ENCODE data around the gene KIF3A.

KIF3A gene

DNA sequence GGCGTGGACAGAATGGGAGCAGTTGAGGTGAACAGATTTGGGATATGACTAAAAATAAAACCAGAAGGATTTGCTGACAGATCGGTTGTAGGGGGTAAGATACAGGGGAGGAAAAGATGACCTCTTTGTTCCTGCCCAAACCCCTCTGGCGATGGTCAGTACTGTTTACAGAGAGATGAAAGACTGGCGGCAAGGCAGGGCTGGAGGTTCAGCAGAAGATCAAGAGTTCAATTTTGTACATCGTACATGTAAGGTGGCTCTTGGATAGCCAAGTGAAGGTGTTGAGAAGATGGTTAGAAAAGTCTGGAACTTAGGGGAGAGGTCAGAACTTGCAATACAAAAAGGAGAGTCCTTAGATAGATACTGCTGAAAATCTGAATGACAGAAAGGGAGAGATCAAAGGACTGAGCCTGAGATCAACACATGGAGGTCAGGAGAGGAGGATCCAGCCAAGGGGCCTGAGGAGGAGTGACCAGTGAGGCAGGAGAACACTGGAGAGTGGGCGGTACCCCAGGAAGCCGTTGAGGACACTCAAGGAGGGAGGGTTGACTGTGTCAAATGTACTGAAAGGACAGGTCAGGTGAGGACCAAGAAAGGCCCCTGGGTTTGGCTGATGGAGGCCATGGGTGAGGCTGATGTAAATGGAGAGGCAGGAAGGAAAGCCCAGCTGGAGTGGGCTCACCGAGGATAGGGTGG is 56.4 kb downstream of the KIF3A start:
- in situ Hi-C loops (cut with HindIII; ENCODE audit: low sequenced_read_pairs): no loop called here

DNA sequence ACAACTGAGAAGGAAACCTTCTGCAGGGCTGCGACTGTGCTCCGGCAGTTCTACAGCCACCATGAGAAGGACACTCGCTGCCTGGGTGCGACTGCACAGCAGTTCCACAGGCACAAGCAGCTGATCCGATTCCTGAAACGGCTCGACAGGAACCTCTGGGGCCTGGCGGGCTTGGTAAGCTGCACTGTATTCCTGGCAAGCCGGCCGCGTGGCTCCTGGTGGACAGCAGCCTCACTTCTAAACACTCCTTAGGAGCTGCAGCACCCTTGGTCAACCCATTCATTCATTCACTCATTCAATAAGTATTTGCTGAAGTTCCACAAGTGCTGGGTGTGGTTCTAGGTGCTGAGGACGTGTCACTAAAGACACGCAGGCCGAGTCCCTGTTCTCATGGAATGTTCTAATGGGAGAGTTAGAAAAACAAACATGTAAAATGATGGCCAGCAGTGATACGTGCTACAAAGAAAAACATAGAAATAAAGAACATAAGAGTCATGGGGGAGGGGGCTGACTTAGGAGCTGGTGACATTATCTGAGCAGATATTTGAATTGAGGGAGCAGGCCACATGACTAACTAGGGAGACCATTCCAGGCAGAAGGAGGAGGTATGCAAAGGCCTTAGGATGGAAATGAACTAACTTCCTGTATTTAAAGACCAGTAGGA is 57.5 kb downstream of the KIF3A start:
- in situ Hi-C loops (cut with HindIII; ENCODE audit: low sequenced_read_pairs): loop anchor here (10.0 kb wide), 1 partner anchor 285 kb away; no protein-coding TSS in a partner anchor

DNA sequence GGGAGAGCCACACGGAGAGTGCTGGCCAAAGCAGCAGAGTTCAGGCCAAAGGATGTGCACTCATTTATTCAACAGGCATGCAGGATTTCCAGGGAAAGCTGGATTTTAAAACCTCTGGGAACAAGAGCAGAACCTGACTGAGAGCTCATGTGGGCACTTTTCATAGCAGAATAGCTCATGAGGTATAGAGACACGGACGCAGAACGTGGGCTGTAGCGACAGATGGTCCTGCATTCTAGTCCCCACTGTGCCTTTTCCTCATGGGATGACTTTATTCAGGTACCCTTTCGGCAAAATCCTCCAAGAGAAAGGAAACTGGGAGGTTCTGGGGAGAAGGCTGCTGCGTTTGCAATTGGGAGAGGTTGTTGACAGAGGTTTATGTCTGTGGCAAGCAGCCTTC is 58.2 kb downstream of the KIF3A start:
- in situ Hi-C loops (cut with HindIII; ENCODE audit: low sequenced_read_pairs): loop anchor here (10.0 kb wide), 1 partner anchor 284 kb away; no protein-coding TSS in a partner anchor

DNA sequence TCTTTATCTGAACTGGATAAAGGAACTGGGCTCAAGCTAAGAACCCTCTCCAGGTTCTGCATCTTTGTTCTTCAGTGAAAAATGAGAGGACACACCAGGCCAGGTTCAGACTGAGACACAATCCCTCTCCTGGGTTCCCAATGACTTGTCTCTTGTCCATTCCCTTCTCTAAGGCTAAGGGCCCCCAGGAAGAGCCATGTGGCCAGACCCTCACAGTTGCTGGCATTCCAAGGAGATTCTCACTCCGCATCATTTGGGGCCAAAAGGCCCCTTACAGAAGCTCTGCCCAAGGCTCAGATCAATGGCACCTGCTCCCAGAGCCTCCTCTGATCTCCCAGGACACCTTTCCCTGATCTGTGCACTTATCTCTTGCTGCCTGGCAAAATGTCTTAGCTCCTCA is 58.6 kb downstream of the KIF3A start:
- in situ Hi-C loops (cut with HindIII; ENCODE audit: low sequenced_read_pairs): loop anchor here (10.0 kb wide), 1 partner anchor 284 kb away; no protein-coding TSS in a partner anchor

DNA sequence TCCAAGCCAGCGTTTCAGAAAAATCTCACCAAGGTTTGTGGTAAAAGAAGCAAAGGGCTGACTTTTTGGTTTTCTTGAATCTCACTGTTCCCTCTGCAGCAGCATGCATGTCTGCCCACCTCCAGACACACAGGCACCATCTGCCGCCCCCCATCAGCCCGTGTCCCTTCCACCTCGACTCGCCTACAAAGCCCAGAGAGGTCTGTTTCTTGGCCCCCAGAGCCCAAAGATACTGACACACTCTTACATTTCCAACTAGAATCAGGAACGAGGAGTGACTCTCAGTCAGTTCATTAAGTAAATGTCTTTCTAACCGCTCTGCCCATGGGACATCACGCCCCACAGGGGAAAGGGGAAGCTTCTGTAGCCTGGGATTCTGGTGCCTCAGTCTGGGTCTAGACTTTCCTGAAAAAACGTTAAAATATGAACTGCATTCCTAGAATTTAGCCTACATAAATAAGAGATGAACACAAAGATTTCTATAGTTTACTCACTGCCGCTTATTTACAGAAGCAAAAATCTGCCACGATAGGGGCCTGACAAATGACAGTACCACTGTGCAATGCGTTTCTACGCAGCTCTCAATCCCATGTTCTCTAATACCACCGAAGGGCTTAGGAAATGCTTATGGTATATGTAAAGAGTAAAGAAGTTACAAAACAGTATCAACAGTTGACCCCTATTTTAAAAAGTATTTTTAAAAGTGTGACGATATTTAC is 59.5 kb downstream of the KIF3A start:
- in situ Hi-C loops (cut with HindIII; ENCODE audit: low sequenced_read_pairs): loop anchor here (10.0 kb wide), 1 partner anchor 283 kb away; no protein-coding TSS in a partner anchor

DNA sequence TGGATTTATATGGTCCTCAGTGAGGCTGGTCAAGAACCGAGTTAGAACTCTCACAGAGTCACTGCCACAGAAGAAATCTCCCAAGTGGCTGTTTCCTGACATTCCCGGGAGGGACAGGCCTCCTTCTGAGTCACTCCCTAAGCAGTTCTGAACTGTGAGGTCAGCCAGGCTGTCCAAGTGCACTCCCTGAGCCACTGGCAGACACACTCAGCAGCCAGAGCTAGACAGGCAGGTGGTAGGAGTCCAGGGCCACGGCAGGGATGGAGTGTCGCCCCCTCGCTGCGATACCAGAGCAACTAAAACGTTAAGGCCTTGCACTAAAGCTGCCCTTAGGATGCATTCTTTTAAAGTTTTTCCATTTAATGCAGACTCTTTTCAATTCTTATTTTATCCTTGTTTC is 60.2 kb downstream of the KIF3A start:
- in situ Hi-C loops (cut with HindIII; ENCODE audit: low sequenced_read_pairs): loop anchor here (10.0 kb wide), 1 partner anchor 282 kb away; no protein-coding TSS in a partner anchor

DNA sequence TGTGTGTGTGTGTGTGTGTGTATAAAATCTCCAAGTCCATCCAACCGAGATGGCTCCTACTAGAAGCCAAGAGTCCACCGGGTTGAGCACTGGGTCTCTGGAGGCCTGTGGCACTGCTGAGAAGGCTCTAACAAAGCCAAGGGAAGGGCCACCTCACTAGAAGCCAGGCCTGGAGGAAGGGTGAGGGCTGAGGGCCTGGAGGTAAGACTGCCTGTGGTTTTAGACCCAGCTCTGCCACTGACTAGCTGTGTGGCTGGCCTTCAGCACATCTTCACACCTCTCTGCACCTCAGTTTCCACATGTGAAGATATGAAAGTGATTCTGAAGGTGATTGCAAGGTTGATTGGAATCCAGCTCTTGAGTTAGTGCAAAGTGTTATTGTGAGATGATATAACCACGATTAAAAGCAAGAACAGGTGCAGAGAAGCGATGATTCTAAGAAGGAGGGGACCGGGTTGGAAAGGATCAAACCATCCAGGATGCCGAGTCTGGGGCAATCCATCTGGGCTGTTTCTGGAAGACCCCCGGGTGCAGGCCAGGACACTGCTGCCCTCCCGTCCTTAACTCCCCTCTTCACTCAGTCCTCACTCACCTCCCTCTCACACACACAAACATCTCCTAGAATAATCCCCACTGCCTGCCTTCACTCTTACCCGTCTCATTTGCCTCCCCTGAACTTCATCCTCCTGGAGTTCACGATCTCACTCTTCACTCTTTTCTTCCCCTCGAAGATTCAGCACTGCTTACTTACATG is 61.2 kb downstream of the KIF3A start:
- in situ Hi-C loops (cut with HindIII; ENCODE audit: low sequenced_read_pairs): loop anchor here (10.0 kb wide), 1 partner anchor 281 kb away; no protein-coding TSS in a partner anchor

DNA sequence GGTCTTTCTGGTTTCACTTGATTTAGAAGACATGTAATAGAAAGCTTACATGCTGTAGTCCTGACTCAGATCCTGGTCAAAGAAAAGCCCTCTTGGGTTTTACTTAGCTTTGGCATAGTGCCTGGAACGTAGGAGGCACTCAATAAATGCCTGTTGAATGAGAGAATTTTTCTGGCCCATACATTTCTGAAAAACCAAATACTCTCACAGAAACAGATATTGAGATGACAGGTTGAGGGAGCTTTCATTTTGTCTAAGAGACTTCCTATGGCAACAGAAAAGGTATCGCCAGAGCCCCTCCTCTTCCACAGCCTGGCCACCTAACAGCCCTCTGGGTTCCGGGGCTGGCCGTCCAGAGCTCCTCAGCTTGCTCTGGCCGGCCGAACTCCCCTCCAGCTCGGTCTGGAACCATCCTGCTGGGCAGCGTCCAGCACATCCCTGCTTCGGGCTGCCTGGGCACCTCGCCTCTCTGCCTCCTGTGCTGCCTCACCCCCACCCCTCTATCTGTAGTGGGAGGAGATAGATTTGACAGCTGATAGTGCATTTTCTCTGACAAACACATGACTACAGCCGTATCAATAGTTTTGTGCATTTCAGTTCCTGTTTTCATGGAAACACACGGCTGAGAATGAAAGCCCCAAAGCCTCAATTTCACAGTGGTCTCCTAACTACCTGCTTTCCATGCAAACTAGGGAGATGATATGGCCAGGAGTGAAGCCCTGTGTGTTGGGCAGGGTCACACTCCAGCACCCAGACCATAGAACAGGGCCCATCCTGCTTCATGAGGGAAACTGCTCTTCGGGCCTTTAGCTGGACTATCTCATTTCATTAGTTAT is 62.5 kb downstream of the KIF3A start:
- in situ Hi-C loops (cut with HindIII; ENCODE audit: low sequenced_read_pairs): loop anchor here (10.0 kb wide), 1 partner anchor 280 kb away; no protein-coding TSS in a partner anchor

DNA sequence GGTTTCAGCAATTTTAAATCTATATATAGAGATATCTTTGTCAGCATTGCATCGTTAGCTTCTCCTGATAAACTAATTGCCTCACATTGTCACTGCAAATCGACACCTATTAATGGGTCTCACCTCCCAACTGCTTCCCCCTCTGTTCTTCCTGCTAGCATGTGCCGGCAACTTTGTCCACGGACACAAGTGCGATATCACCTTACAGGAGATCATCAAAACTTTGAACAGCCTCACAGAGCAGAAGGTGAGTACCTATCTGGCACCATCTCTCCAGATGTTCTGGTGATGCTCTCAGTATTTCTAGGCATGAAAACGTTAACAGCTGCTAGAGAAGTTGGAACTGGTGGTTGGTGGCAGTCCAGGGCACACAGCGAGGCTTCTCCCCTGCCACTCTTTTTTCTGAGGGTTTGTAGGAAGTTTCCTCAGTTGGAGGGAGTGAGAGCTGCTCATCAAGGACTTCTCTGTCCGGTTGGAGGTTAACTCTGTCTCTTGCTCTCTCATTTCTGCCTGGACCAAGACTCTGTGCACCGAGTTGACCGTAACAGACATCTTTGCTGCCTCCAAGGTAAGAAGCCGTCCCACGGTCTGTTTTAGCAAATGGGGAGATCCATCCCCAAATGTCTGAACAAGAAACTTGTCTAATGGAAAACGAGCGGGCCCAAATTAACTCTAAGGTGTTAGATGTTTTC is 63.3 kb downstream of the KIF3A start, which contains the start of gene IL4:
TSS of gene IL4 (plus strand) at position 51 of the 692 bp plus-strand sequence. CDS start at position 113, 62 bp downstream.
- in situ Hi-C loops (cut with HindIII; ENCODE audit: low sequenced_read_pairs): loop anchor here (10.0 kb wide), 1 partner anchor 279 kb away; no protein-coding TSS in a partner anchor

DNA sequence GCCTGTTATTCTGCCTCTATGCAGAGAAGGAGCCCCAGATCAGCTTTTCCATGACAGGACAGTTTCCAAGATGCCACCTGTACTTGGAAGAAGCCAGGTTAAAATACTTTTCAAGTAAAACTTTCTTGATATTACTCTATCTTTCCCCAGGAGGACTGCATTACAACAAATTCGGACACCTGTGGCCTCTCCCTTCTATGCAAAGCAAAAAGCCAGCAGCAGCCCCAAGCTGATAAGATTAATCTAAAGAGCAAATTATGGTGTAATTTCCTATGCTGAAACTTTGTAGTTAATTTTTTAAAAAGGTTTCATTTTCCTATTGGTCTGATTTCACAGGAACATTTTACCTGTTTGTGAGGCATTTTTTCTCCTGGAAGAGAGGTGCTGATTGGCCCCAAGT is 63.9 kb downstream of the KIF3A start:
- in situ Hi-C loops (cut with HindIII; ENCODE audit: low sequenced_read_pairs): loop anchor here (10.0 kb wide), 1 partner anchor 279 kb away; no protein-coding TSS in a partner anchor

DNA sequence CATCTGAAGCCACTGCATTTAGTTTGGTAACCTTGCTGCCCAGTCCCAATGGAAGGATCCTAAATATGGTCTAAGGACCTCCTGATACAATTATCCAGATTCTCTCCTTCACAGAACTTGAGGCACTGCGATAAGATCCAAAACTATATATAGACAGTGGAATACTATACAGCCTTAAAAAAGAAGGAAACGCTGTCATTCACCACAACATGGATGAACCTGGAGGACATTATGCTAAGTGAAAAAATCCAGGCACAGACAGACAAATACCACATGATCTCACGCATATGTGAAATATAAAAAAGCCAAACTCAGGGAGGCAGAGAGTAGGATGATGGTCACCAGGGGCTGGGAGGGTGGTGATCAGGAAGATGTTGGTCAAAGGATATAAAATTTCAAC is 66.3 kb downstream of the KIF3A start:
- in situ Hi-C loops (cut with HindIII; ENCODE audit: low sequenced_read_pairs): loop anchor here (10.0 kb wide), 1 partner anchor 276 kb away; no protein-coding TSS in a partner anchor

DNA sequence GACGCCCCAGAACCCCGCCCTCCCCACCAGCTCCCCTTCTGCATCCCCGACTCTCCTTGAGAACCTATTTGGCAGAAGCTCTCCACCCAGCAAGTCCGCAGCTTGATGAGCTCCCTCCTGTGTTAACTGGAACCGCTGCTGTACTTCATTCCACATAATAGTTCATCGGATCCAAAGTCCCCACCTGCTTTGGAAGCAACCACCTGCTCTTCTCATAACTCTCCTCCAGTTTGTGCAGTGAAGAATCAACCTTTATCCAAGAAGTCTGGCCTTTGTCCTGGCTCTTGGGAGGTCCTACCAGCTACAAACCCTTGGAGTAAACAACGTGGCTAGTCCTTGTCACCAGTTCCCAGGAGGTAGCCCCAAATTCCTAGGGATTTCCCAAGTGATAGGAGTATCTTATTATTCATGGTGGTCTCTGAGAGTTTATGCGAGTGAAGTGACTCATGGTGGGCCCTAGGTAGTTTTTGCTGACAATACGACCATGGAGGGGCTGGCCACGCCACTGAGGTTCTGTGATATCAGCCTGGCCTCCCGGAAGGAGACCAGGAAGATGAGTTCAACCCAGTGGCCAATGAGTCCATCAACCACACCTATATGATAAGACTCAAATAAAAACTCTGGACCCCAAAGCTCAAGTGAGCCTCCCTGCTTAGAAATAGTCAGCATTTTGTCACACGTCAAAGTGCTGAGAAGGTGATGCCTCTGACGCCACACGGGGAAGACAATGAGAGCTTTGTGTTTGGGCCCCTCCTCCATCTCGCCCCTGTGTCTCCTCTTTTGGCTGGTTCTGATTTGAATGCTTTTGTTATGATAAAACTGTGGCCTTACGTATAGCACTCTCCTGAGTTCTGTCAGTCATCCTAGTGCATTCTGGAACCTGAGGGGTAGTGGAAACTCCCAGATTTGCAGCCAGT is 67.1 kb downstream of the KIF3A start:
- in situ Hi-C loops (cut with HindIII; ENCODE audit: low sequenced_read_pairs): loop anchor here (10.0 kb wide), 1 partner anchor 275 kb away; no protein-coding TSS in a partner anchor

DNA sequence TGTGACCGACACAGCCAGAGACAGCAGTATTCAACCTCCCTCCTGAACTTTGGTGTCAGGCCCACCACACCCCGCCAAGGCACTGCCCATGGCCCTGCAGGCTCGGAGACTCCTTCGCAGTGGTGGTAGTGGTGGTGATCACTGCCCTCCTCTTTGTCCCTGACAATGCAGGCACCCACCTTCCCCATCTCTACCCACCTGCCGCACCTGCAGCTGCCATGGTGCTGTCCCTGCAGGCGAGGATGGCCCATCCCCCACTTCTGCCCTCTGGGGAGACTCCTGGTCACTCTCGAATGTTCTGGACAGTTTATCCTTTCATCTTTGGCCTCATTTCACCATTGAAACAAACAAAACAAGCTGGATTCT is 67.9 kb downstream of the KIF3A start:
- in situ Hi-C loops (cut with HindIII; ENCODE audit: low sequenced_read_pairs): no loop called here

DNA sequence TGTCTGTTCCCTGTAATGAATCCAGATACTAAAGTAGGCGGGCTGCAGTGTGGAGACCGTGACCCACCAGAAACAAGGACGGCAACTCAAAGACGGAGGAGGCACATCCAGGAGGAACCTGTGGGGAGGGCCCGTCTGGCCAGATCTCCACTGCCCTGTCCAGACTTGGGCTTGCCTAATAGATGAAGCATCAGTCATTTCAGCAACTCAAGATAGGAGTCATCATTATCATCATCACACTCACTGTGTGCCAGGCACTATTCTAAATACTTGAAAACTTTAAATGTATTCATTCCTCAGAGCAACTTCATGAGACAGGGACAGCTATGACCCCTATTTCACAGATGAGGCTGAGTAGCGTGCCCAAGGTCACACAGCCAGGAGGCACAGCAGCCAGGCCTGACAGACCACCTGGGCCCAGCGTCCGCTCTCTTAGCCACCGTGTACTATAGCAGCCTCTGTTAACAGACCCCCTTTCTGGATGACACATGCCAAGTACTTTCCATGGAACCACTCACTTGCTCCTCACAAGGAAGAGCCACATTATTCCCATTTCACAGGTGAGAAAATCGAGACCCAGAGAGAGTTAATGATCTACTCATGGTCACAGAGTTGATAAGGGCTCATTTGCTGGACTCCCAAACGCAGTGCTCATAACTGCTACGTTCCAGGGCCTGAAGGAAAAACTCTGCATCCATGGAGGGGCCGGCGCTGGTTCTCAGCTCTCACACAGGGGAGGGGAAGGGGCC is 68.5 kb downstream of the KIF3A start:
- in situ Hi-C loops (cut with HindIII; ENCODE audit: low sequenced_read_pairs): no loop called here

DNA sequence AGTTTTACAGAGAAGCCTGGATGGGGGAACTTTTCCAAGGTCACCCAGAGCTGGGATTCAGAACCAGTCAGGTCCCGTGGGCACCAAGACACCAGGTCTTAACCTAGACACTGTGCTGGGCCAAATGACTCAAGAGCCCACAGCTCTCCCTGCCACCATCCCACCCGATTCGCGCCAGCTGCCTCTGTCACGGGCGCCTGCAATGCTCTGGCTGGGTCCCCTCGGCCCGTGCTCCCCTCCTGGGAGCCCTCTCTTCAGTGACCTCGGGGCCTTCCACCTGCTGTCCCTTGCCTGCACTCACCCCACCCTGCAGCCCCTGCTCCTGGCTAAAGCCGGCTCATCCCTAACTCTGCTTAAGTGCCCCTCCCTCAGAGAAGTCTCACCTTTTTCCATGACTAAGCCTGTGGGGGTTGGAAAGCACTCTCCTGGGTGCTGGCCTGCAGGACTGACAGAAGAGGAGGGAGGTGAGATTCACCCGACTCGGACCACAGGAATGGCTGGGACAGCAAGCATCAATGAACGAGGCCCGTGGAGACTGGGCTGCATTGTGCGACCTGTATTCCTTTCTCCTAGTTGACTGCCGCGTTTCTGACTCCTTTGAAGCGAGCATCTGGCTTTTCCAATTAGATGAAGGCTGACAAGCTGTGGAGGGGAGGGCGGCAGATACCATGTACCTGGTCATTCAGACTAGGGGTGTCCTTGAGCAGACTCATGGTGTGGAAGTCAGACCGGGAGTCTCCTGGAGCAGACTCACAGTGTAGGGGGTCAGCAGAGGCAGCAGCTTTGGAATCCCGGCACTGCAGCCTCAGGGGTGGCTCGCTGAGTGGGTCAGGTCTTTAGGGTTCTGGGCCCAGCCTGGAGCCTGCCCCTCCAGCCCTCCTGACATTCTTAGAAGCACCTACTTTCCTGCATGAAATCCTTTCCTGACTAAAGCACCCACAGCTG is 69.3 kb downstream of the KIF3A start:
- in situ Hi-C loops (cut with HindIII; ENCODE audit: low sequenced_read_pairs): no loop called here

DNA sequence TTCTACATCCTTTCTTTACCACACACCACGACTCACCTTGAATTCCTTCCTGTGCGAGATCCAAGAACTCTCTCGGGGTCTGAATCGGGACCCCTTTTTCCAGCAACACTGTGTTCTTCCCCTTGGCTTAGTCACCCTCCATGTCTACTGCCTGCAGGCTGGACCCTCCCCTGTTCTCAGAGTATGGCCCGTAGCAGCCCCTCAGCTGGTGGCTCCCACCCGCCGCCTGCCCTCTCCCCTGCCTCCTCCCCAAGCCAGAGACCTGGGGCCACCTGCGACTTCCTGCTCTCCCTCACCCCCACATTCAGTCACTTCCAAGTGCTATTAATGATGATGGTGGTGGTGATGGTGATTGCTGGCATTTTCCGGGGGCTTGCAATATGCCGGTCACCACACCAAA is 70.0 kb downstream of the KIF3A start:
- in situ Hi-C loops (cut with HindIII; ENCODE audit: low sequenced_read_pairs): no loop called here

Data from endothelial cell of hepatic sinusoid (primary cell).